ENCODE data around the gene BTNL2.
"Not testable (repeated sequence)": the region's sequence is repeated elsewhere in the genome, so short reads cannot be mapped to it uniquely, and the experiment has no call there.

BTNL2 gene

DNA sequence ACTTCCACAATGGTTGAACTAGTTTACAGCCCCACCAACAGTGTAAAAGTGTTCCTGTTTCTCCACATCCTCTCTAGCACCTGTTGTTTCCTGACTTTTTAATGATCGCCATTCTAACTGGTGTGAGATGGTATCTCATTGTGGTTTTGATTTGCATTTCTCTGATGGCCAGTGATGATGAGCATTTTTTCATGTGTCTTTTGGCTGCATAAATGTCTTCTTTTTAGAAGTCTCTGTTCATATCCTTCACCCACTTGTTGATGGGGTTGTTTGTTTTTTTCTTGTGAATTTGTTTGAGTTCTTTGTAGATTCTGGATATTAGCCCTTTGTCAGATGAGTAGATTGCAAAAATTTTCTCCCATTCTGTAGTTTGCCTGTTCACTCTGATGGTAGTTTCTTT lies 47.8 kb downstream of the BTNL2 start:
- DNase-seq, result not testable (repeated sequence)

- not testable (repeated sequence) for DNase-seq
Observed at GRCh38 chr6:32358548-32358947, 48.4 kb downstream of the BTNL2 start.

DNA sequence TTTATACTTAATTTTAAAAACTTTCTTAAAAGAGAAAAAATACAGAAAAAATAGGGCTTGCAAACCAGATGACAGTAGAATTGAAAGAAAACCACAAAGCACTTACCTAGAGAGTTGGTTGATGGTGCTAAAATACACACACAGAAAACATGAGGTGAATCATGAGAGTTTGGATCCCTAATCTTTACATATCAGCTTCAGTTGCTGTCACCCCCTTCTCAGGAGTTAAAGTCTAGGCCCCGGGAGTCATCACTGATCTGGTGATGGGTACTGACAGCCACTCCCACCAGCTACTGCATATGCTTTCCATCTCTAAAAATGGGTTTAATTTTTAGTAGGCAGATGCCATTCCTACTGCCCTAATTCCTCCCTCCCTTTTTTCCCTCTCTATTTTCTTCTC lies 52.0 kb downstream of the BTNL2 start:
- no peak for DNase-seq

- no peak for DNase-seq
Observed at GRCh38 chr6:32353348-32353747, 53.6 kb downstream of the BTNL2 start.
